Measurements from ENCODE around the gene DIRAS1.

DIRAS1 gene

DNA sequence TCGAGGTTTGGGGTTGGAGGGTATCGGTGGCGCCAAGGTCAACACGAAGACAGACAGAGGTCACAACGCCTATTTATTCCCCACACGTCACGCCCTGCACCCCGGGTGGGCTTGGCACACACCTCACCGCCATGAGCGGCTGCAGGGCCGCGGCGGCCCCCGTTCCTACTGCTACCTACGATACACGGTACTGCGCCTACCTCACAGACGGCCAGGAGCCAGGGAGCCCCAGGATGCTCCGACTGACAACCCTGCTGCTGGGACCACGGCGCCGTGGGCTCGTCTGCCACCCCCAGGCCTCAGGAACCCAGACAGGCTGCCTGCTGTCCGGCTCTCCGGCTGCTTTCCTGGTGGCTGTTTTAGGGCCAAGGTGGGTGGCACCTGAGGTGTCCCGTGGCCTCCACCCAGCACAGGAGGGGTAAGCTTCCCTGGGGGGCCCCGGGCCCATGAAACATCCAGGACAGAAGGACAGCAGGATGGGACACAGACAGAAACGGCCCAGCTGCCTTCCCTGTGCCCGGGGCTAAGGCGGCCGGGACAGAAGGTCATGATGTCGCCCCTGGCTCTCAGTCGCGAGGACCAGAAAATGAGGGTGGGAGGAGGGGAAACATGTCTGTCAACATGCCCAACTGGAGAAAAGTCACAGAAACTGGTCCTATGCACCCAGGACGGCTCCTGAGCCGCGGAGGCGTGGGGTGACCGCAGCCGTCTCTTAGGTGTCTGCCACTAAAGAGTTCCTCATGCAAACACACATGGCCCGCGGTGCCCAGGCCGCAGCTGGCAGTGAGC, 33.7 kb upstream of the DIRAS1 start:
- DNase-seq: no peak

DNA sequence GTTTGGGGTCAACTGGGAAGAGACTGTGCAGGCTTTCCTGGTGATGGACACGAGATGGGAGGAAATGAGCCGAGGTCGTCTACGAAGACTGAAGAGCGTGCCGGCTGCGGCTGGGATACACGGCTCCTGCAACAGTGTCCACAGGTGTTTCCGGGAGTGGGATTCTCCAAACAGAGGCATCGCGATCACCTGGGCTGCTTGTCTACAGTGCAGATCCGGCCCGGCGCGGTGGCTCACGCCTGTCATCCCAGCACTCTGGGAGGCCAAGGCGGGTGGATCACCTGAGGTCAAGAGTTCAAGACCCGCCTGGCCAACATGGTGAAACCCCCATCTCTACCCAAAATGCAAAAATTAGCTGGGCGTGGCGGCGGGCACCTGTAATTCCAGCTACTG, 30.3 kb upstream of the DIRAS1 start:
- no peak for DNase-seq

DNA sequence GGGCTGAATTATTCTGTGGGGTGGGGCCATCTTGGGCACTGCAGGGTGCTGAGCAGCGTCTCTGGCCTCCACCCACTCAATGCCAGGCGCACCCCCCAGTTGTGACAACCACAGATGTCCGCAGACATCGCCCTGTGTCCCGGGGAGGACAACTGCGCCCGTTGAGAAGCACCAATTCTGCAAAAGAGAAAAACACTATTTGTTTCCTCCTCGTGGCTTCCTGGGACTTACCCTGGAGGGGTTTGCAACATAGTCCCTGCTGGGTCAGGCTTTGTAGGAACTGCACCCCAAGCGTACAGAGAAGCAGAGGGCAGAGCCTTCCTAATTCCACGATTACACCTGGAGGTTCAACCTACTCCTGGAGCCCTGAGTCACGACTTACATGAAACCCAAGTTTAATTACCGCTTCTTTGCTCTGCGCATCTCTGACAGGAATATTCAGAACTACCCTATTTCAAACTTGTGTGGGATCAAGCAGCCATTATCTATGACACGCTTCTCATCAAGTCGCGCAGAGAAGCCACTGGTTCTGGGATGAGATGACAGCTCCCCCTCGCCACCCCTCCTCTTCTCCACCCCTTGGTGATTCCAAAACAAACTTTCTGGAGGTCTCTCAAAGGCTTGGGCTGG, 29.8 kb upstream of the DIRAS1 start:
- DNase-seq: no peak

DNA sequence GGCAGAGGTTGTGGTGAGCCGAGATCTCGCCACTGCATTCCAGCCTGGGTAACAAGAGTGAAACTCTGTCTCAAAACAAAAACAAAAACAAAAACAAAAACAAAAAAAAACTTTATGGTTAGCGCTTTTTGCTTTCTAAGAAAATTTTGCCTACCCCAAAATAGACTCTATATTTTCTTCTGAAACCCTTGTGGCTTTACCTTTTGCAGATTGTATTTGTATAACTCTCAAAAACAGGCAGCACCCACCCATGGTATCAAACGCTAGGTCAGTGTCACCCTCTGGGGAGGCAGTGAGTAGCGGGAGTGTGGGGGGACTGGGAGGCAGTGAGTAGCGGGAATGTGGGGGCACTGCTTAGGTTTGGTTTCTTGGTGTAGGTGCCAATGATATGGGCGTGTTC, 26.2 kb upstream of the DIRAS1 start:
- no peak for DNase-seq

DNA sequence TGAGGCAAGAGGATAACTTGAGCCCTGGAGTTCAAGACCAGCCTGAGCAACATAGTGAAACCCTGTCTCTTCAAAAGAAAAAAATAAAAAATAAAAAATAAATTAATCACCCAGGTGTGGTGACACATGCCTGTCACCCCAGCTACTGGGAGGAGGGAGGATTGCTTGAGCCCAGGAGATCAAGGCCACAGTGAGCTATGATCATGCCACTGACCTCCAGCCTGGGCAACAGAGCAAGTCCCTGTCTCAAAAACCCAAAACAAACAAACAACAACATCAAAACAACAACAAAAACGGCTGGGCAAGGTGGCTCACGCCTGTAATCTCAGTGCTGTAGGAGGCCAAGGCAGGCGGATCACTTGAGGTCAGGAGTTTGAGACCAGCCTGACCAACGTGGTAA, 22.9 kb upstream of the DIRAS1 start:
- DNase-seq: no peak

DNA sequence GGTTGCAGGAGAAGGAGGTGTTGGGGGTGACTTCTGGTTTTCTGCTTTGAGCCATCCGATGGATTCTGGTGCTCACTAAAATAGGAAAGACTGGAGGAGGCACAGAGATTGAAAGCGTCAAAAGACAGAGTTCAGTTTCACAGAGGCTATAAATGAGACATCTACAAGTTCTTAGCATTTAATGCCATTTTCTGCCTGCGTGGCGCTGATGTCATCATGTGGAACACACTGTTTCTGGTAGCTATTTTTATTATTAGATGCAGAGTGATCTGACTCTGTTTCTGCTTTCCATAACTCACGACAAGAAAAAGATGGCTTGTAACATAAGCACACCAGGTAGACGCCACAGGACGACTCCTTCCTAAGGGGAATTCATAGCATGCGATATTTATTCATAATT, 21.9 kb upstream of the DIRAS1 start:
- DNase-seq: no peak

DNA sequence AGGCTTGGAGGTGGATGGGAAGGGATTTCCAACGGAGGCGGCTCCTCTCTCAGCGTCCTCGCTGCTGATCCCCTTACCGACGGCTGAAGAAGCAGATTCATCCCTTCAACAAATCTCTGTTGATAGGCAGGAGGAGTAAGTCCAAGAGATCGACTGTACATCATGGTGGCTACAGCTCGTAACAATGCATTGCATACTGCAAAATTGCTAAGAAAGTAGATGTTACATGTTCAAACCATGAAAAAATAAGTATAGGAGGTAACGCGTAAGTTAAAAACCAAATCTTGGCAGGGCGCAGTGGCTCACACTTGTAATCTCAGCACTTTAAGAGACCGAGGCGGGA, 19.1 kb upstream of the DIRAS1 start:
- no peak for DNase-seq

DNA sequence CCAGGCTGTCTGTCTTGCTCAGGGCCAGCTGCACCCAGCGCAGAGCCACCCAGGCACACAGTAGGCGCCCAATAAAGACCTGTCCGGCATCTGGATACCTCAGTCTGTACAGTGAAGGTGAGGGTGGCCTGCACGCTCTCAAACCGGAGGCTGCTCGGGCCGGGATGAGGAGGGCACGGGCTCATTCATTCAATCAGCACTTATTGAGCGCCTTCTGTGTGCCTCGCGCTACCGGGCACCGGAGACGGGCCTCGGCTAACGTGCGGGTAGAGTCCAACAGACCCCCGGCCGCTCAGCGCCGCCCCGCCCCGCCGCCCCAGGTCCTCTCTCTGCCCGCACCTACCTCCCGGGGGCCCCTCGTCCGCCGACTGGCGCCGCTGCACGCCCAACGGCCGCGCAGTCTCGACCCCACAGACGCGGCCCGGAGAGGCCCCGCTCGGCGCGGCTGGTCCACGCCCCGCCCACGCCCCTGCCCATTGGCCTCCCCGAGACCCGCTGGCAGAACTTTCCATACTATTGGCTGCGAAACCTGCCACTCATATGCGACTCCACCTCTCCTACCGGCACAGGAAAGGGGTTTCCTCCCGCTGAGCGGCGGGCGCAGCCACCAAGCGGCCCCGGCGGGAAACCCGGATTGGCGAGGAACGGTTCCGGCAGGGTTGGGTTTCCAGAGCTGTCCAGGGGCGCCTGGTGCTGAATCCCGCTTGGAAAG, 18.6 kb upstream of the DIRAS1 start, which contains the start of gene SLC39A3:
Gene SLC39A3, minus strand, starts transcription at position 416 of the 712 bp plus-strand sequence. CDS start 2,760 bp downstream, outside the sequence.
- no peak for DNase-seq

DNA sequence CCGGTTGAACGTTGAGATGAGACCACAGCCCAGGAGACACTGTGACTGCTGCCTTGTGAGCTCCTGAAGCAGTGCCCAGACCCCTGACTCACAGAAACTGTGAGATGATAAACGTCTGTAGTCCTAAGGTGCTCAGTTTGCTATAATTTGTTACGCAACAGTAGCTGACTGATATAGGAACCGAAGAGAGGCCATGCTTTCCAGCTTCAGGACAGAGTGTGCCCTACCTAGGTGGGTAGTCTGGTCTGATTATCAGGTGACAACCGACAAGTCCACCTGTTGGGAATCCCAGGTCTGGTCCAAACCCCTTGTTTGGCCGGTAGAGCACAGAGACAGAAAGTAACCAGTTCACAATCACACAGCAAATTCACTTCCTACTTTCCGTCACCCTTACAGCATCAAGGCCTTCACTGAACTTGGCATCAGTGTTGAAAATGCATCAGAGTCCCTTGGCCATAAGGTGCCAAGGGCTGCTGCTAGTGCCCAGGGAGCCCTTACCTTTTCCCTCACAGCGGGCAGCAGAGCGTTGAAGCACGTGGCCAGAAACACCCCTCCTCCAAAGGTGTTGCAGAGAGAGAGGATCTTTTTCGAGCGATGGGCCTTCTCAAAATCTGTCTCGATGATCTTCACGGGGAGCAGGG, 15.5 kb upstream of the DIRAS1 start:
- DNase-seq: no peak

DNA sequence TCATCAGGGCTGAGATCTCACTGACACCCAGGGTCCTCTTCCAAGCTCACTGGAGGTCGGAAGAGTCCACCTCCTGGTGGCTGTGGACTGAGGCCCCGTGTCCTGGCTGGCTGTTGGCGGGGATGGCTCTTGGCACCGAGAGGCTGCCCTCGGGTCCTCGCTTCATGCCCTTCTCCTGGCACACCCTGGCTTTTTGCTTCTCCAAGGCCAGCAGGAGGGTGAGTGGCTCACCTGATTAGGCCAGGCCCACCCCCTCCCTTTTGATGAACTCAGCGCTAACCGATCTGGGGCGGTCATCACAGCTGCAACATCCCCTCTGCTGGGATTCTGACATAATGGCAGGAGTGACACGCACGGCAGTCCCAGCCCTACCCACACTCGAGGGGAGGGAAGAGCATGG, 14.2 kb upstream of the DIRAS1 start:
- no peak for DNase-seq

DNA sequence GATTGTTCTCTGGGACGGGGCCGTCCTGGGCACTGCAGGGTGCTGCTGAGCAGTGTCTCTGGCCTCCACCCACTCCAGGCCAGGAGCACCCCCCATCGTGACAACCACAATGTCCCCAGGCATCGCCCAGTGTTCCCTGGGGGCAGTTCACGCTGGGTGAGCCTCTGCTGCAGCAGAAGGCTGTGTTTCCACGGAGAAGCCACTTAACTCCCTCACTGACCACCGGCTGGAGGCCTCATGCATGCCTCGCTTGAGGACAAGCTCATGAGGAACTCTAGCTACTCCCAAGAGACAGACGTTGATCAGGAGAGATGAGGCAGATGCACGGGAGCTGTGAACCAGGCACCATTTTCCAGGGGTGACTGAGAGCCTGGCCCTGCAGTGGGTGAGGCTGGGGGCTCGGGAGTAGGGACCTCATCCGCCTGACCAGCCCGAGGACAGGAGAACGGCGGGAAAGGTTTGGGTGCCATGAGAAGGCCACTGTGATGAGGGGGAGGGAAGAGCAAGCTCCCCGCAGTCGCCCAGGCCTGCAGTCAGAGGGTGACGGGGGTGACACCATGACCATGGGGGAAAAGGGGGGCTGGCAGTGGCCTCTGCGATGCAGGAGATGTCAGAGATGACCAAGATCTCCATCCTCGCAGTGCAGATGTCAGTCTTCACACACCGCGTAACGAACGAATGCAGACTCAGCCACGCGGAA, 13.6 kb upstream of the DIRAS1 start:
- DNase-seq: no peak

DNA sequence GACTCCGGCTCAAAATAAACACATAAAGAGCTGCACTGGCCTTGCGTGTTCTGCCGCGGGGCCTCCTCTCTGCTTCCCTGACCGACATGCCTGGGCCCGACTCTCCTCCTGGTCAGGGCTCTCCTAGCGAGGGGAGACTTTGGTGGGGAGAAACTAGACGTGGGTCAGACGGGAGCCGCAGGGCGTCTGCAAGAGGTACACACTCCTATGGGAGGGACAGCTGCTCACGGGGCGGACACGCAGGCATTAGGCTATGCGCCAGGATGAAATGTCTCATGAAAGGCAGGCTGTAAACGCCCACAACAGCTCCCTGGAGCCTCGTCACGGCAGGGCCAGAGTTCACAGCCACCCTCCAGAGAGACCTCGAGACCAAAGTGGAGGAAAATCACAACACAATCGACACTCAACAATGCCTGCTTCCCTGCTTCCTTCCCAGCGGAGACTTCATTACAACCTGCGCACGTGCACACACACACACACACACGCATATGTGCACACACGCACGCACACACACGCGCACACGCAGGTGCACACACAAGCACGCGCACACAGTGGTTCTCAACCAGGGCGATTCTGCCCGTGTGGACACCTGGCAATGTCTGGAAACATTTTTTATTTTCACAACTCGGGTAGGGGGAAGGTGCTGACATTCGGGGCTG, 12.9 kb upstream of the DIRAS1 start:
- no peak for DNase-seq

DNA sequence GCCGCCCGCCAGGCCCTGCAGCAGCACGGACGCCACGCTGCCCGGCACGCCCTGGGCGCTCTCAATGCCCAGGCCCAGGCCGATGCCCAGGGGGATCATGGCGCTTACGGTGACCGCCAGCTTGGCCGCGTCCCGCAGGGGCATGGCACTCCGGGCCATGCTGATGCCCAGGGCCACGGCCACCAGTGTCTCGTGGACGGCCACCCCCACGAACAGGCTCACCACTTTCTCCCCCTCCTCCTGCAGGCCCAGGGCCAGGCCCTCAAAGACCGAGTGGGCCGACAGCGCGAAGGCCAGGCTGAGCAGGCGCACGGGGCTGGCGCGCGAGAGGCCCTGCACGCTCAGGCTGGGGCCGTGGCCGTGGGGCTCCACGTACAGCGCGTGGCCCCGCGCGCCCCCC, 11.7 kb upstream of the DIRAS1 start:
- no peak for DNase-seq

DNA sequence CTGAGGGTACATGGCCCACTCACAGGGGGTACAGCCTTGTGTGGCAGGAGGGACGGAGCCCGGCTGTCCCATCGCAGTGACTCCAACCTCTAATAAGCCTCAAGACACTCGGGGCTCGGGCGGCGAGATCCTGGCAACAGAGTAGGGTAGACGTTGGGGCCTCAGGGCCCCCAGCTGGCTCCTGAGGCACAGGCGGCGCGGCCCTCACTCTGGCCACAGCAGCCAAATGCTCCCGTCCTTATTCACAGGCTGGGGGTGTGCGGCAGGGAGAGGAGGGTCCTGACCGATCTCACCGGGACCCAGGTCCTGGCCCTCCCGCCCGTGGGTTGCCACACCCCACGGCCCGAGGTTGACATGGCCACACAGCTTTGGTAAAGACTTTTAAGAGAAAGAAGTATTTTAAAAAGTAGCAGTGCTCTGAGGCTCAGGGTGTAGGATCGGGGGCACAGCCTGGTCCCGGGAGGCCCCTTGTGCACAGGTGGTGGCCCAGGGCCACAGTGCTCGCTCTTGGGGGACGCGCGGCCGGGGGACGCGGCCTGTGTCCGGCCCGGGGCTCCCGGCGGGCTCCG, 11.1 kb upstream of the DIRAS1 start:
- DNase-seq: no peak

DNA sequence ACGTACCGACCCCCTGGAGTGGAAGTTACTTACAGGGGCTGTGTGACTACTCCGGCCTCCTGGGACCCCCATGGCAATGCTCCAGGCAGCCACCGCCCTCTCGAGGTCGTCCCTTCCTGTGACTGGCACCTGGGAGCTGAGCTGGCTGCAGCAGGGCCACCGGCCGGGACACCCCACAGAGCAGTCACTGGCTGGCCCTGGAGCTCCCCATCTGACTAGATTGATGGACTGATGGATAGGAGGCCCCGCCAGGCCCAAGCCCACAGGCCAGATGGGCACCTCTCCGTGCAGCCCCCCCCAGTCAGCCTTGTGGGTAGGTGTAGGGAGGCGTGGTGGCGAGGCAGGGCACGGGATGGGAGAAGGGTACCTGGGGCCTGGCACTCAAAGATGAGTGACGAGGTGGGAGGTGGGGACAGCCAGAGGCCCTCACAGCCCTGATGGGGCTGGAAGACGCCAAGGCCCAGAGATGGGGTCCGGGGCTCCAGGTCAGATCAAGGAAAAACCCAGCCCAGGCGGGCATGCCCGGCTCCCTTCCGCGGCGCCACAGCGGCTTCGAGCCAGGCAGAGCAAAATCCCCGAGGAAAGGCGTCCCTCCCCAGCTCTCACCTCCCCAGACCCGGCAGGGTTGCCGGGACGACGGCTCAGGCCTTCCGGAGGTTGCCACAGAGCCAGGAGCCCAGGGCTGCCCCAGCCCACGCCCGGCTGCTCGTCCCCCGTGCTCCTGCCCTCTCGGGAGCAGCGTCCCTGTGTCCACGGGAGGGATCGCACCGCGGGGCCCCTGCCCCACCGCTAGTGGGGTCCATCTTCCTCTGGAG, 10.2 kb upstream of the DIRAS1 start:
- DNase-seq: no peak

DNA sequence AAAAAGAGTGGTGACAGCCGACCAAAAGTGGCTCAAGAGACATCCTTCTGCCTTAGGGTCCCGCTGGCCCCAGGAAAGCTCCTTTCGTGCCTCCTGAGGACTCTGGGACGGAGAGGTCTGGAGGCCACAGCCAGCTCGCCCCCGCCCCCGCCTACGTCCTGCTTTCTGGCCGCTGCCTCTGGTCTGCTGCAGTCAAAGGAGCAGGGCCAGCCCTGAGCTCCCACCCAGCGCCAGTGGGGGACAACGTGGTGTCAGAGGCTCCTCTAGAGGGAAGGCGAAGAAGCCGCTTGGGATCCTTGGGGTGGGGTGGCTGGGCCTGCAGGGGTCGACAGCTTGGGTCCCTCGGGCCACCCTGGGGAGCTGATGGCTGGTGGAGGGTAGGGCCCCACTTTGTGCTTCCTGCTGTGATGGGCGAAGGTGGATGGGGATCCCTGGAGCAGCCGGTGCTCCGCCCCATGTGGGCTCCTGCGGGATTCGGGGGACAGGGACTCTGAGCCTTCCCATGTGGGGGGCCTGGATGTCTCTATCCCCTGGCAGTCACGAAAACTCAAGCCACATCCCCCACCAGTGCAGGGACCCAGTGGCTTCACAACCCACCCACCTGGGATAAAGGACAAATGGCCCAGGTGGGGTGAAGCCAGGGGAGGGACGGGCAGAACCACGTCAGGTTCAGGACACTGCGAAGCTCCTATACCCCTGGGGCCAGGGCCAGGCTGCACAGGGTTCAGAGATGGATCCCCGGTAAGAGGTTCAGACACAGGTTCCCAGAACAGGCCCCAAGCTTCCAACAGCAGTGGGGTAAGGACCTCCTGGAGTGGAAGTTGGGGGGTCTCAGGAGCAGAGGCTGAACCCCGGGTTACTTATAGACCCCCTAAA, 9.0 kb upstream of the DIRAS1 start:
- DNase-seq: no peak

DNA sequence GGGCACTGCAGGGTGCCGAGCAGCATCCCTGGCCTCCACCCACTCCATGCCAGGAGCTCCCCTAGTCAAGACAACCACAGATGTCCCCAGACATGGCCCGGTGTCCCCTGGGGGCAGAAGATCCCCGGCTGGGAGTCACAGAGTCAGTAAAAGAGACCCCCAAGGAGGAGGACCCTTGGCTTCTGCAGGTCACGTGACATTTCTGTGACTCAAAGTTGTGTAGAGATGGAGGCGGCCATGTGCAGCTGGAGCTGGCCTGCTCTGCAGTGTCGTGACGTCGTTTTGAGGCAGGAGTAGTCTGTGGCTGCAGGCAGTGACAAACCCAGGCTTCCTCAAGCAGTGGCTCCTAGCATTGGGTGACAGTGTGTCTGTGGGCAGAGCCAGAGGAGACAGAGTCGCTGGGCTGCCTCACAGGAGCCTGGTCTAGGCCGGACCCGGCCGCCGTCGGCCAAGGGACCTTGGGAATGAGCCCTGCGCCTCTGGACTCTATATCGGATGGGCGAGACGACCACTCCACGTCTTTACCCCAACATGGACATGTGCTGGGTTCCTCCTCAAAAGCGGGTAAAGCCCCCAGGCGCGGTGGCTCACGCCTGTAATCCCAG, 7.7 kb upstream of the DIRAS1 start:
- DNase-seq: no peak

DNA sequence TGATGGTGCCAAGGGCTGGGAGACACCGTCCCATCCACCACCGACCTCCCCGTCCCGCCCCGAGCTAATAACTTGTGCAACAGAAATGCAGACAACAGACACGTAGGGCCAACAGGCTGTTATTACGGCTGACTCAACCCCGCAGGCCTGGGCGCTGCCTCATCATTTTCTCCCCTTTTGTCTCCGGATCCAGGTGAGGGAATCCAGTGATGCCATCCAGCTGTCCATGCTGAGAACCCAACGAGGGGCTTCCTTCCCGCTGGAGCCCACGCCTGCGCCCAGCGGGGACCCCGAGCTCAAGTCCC, 6.4 kb upstream of the DIRAS1 start:
- DNase-seq: no peak

DNA sequence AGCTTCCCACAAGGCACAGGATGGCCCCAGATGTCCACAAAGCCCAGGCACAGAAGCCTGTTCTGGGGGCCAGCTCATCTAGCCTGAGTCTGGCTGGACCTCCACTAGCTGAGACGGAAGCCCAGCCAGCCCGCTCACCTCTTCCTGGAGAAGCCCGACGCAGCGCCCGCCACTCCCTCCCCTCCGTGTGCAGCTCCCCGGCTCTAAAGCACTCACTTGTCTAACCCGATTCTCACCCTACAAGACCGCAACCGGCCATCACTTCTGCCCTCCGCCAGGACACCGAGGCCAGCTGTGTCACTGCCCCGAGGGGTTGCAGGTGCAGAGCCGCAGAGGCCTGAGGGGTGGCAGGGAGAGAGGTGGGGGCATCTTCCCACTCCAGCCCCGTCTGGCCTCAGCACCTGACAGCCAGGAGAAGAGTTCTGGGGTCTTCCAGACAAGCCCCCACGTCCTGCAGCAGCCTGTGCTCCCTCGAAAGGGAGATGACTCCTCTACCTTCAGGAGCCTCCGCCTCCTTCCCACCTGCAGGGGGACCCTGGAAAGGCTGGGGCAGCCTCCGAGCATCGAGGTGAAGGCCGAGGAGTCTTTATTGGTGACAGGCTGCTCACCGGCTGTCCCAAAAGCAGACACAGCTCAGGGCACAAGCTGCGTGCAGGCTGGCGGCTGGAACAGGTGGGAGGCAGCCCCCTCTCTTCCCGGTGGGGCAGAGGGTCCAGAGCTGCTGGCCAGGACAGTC, 5.9 kb upstream of the DIRAS1 start:
- DNase-seq: no peak
